PC-3 (cell line): ENCODE measurements around the gene MACROD2. TPM values are rescaled to one million over a fixed set of nuclear protein-coding genes. Genes with fewer than 3 reads are reported as not detected.

Experiments
- ATAC-seq: fragments of 200-7000 bp; cut with Tn5 transposase; 2 replicates; pipeline ENCODE4 v1.9.1; 2020; ENCODE audit warnings: mild to moderate bottlenecking, moderate library complexity
- BruUV-seq: library from RNA; stranded (reverse); fragments of 400-500 nt; replicated peaks from 2 replicates; lab custom pipeline; 2021; lab: Mats Ljungman, UMichigan
- CTCF ChIA-PET: fragments of 300-600 bp; sonication (Branson Sonifier 250); formaldehyde crosslinking; loops from one replicate; lab custom pipeline; 2022; ENCODE audit warnings: antibody characterized with exemption; lab: Charles Lee
- POLR2A ChIA-PET: fragments of 300-600 bp; sonication (Branson Sonifier 250); formaldehyde crosslinking; loops from one replicate; lab custom pipeline; 2022; ENCODE audit warnings: antibody characterized with exemption; ENCODE audit not compliant: unreplicated experiment; lab: Charles Lee
- DNase-seq: peaks from one replicate; pipeline ENCODE4 v3.0.0-alpha.2; 2015
- H2AFZ ChIP-seq: fragments of 300-600 bp; sonication (generic); 2 replicates; pipeline ENCODE4 v1.6.0; 2016; ENCODE audit warnings: antibody characterized with exemption, low read length
- H3F3A ChIP-seq: fragments of 300-600 bp; sonication (generic); one replicate; pipeline ENCODE4 v1.6.0; 2017; ENCODE audit warnings: antibody characterized with exemption, low read length, control low read depth, mild to moderate bottlenecking; ENCODE audit not compliant: unreplicated experiment
- H3K27ac ChIP-seq: fragments of 300-600 bp; sonication (generic); 2 replicates; pipeline ENCODE4 v1.5.1; 2016; ENCODE audit warnings: mild to moderate bottlenecking, low read length
- H3K27me3 ChIP-seq: fragments of 300-600 bp; sonication (generic); 2 replicates; pipeline ENCODE4 v1.6.1; 2016; ENCODE audit warnings: low read length, mixed read lengths
- H3K36me3 ChIP-seq: fragments of 300-600 bp; sonication (generic); 2 replicates; pipeline ENCODE4 v1.6.1; 2016; ENCODE audit warnings: low read depth, mixed run types, low read length, mixed read lengths
- H3K4me1 ChIP-seq: fragments of 300-600 bp; sonication (generic); 2 replicates; pipeline ENCODE4 v1.5.1; 2016; ENCODE audit warnings: low read length; ENCODE audit not compliant: insufficient read depth
- H3K4me2 ChIP-seq: fragments of 300-600 bp; sonication (generic); 2 replicates; pipeline ENCODE4 v1.6.0; 2016; ENCODE audit warnings: low read length
- H3K4me3 ChIP-seq: fragments of 300-600 bp; sonication (generic); 2 replicates; pipeline ENCODE4 v1.5.1; 2016; ENCODE audit warnings: mild to moderate bottlenecking, low read length, mixed read lengths
- H3K79me2 ChIP-seq: fragments of 300-600 bp; sonication (generic); 2 replicates; pipeline ENCODE4 v1.6.1; 2017; ENCODE audit warnings: low read length, mixed read lengths
- H3K9ac ChIP-seq: fragments of 300-600 bp; sonication (generic); 2 replicates; pipeline ENCODE4 v1.6.0; 2016; ENCODE audit warnings: mild to moderate bottlenecking, low read length
- H3K9me2 ChIP-seq: fragments of 300-600 bp; sonication (generic); replicated peaks from 2 replicates; pipeline ENCODE4 v1.6.1; 2016; ENCODE audit warnings: mixed run types, low read length, mixed read lengths
- H3K9me3 ChIP-seq: fragments of 300-600 bp; sonication (generic); 2 replicates; pipeline ENCODE4 v1.6.1; 2016; ENCODE audit warnings: low read length, mixed read lengths
- H4K20me1 ChIP-seq: fragments of 300-600 bp; sonication (generic); 2 replicates; pipeline ENCODE4 v1.6.1; 2016; ENCODE audit warnings: low read length, mixed read lengths
- CTCF ChIP-seq: fragments of 300-600 bp; sonication (generic); conservative IDR thresholded peaks from 2 replicates; pipeline ENCODE4 v1.5.1; 2017; ENCODE audit warnings: antibody characterized with exemption, low read depth, mild to moderate bottlenecking, low read length
- EZH2 ChIP-seq: fragments of 300-600 bp; sonication (generic); IDR thresholded peaks from one replicate; pipeline ENCODE4 v1.6.1; 2017; ENCODE audit warnings: antibody characterized with exemption, mild to moderate bottlenecking, low read length; ENCODE audit not compliant: unreplicated experiment
- EZH2phosphoT487 ChIP-seq: fragments of 300-600 bp; sonication (generic); IDR thresholded peaks from 2 replicates; pipeline ENCODE4 v1.6.1; 2018; ENCODE audit warnings: mild to moderate bottlenecking, antibody characterized with exemption, low read length, borderline replicate concordance
- intact Hi-C: fragments of 100-400 bp; cut with micrococcal nuclease; formaldehyde crosslinking; loops from 2 replicates; pipeline ENCODE4 v1.9.0; 2023
- total RNA-seq: library from RNA; depleted of rRNA; stranded (reverse); fragments of >200 nt; gene quantifications from 2 replicates; pipeline ENCODE4 v1.2.3, GENCODE V29; 2014

Gene MACROD2
- total RNA-seq, 1 experiment from 2014 or later, result 3.1 TPM

- BruUV-seq, result no TSS peak
- ATAC-seq, result no peak
- H3K4me3 ChIP-seq, result no peak overlapping the region
- POLR2A ChIA-PET, result no interaction called here
- no peak for DNase-seq
- no peak for TF ChIP-seq EZH2phosphoT487
- TF ChIP-seq CTCF, result no peak
- no peak for TF ChIP-seq EZH2
- CTCF ChIA-PET, result no interaction called here
- no peaks in the 10 kb centered on the region for H3F3A ChIP-seq
- H3K4me2 ChIP-seq, result no peak overlapping the region
- no peak overlapping the region for H3K27ac ChIP-seq
- no peaks in the 10 kb centered on the region for H3K9me2 ChIP-seq
- H3K79me2 ChIP-seq, result no peaks in the 10 kb centered on the region
- peaks cover 16% of the 10 kb centered on the region for H3K4me1 ChIP-seq
- no peaks in the 10 kb centered on the region for H3K36me3 ChIP-seq
- H3K27me3 ChIP-seq, result no peaks in the 10 kb centered on the region
- H3K9me3 ChIP-seq, result no peaks in the 10 kb centered on the region
- no peak overlapping the region for H3K9ac ChIP-seq
- H4K20me1 ChIP-seq, result no peaks in the 10 kb centered on the region
- H2AFZ ChIP-seq, result no peak overlapping the region
- intact Hi-C loops, result no loop called here
These were observed 527.3 kb downstream of the MACROD2 start for GRCh38 chr20:14522595-14522994.

- Histone ChIP-seq H3K4me1 (peaks cover 16% of the 10 kb centered on the region), H4K20me1 (no peaks in the 10 kb centered on the region), H3K36me3 (no peaks in the 10 kb centered on the region), H3K79me2 (no peaks in the 10 kb centered on the region), H3K4me3 (no peak overlapping the region), H3K27ac (no peak overlapping the region), H3K9ac (no peak overlapping the region), H2AFZ (no peak overlapping the region), H3K9me3 (no peaks in the 10 kb centered on the region), H3K9me2 (no peaks in the 10 kb centered on the region), H3K27me3 (no peaks in the 10 kb centered on the region), H3K4me2 (no peak overlapping the region), H3F3A (no peaks in the 10 kb centered on the region)
- BruUV-seq, result no TSS peak
- DNase-seq, result peak; percentile 20
- no peak for TF ChIP-seq EZH2phosphoT487
- no peak for TF ChIP-seq EZH2
- no peak for TF ChIP-seq CTCF
- CTCF ChIA-PET, result no interaction called here
- POLR2A ChIA-PET, result no interaction called here
- ATAC-seq, result no peak
- intact Hi-C loops, result no loop called here
These were observed 527.8 kb downstream of the MACROD2 start for GRCh38 chr20:14523090-14523489.

GRCh38 chr20:14525426-14525825 is 530.1 kb downstream of the MACROD2 start:
- no peak overlapping the region for H3K4me2 ChIP-seq
- no peaks in the 10 kb centered on the region for H3K36me3 ChIP-seq
- no peak overlapping the region for H3K4me3 ChIP-seq
- no peaks in the 10 kb centered on the region for H3K27me3 ChIP-seq
- no peak overlapping the region for H3K27ac ChIP-seq
- no peaks in the 10 kb centered on the region for H3K9me2 ChIP-seq
- intact Hi-C loops, result no loop called here
- peaks cover 13% of the 10 kb centered on the region; the same call in 1 of the 2 replicates for H3K4me1 ChIP-seq
- BruUV-seq, result no TSS peak
- CTCF ChIA-PET, result no interaction called here
- H4K20me1 ChIP-seq, result no peaks in the 10 kb centered on the region
- H2AFZ ChIP-seq, result no peak overlapping the region
- ATAC-seq (no peak), DNase-seq (no peak)
- no peak for TF ChIP-seq CTCF
- H3K79me2 ChIP-seq, result no peaks in the 10 kb centered on the region
- H3K9me3 ChIP-seq, result no peaks in the 10 kb centered on the region
- no peaks in the 10 kb centered on the region for H3F3A ChIP-seq
- no peak overlapping the region for H3K9ac ChIP-seq
- POLR2A ChIA-PET, result no interaction called here
